ENCODE data around the gene TTLL10. TPM values are rescaled to one million over a fixed set of nuclear protein-coding genes. Genes with fewer than 3 reads are reported as not detected.
A peak's percentile ranks its signal among the peaks of the same experiment; 100 is the strongest.

The TTLL10 gene
- total RNA-seq, 1 experiment from 2014 or later = not detected

GRCh38 chr1:1233567-1233892 lies 59.9 kb downstream of the TTLL10 start:
- no peak for DNase-seq (ENCODE audit: low read depth)

- no peak for DNase-seq (ENCODE audit: low read depth)
Observed at GRCh38 chr1:1234180-1234808, 60.6 kb downstream of the TTLL10 start.

GRCh38 chr1:1235016-1235744 lies 61.5 kb downstream of the TTLL10 start:
- DNase-seq (ENCODE audit: low read depth) = no peak

GRCh38 chr1:1236176-1236763 lies 62.6 kb downstream of the TTLL10 start:
- no peak for DNase-seq (ENCODE audit: low read depth)

- DNase-seq (ENCODE audit: low read depth) = no peak
Observed at GRCh38 chr1:1236945-1237873, 63.5 kb downstream of the TTLL10 start.

GRCh38 chr1:1237874-1238701 lies 64.4 kb downstream of the TTLL10 start:
- peak; percentile 42 for DNase-seq (ENCODE audit: low read depth)

- DNase-seq (ENCODE audit: low read depth) = no peak
Observed at GRCh38 chr1:1238702-1239178, 65.1 kb downstream of the TTLL10 start.

GRCh38 chr1:1239227-1239613 lies 65.5 kb downstream of the TTLL10 start:
- DNase-seq (ENCODE audit: low read depth) = no peak

- DNase-seq (ENCODE audit: low read depth) = no peak
Observed at GRCh38 chr1:1239614-1240347, 66.1 kb downstream of the TTLL10 start.

GRCh38 chr1:1240348-1240732 lies 66.7 kb downstream of the TTLL10 start:
- no peak for DNase-seq (ENCODE audit: low read depth)

GRCh38 chr1:1240822-1241587 lies 67.3 kb downstream of the TTLL10 start:
- no peak for DNase-seq (ENCODE audit: low read depth)

GRCh38 chr1:1241588-1242219 lies 68.0 kb downstream of the TTLL10 start:
- DNase-seq (ENCODE audit: low read depth) = no peak

- DNase-seq (ENCODE audit: low read depth) = no peak
Observed at GRCh38 chr1:1242461-1243265, 69.0 kb downstream of the TTLL10 start.

- no peak for DNase-seq (ENCODE audit: low read depth)
Observed at GRCh38 chr1:1243266-1243660, 69.6 kb downstream of the TTLL10 start.

- no peak for DNase-seq (ENCODE audit: low read depth)
Observed at GRCh38 chr1:1243807-1244191, 70.1 kb downstream of the TTLL10 start.

GRCh38 chr1:1244192-1244811 lies 70.6 kb downstream of the TTLL10 start:
- DNase-seq (ENCODE audit: low read depth) = no peak

GRCh38 chr1:1245178-1245816 lies 71.6 kb downstream of the TTLL10 start:
- DNase-seq (ENCODE audit: low read depth) = no peak
